Measurements from ENCODE around the gene HNRNPF. TPM values are rescaled to one million over a fixed set of nuclear protein-coding genes. Genes with fewer than 3 reads are reported as not detected.

Gene HNRNPF
- total RNA-seq, 1 experiment from 2014 or later: 423 TPM

GRCh38 chr10:43407576-43408330, 1.2 kb downstream of the HNRNPF start:
- no TSS peak for BruUV-seq (replicated peaks)

GRCh38 chr10:43407148-43407575, 1.8 kb downstream of the HNRNPF start:
- CTCF ChIA-PET: interaction anchor here (1.0 kb wide), 2 partner anchors 14 to 21 kb away, joined by 3 to 6 read pairs; no protein-coding TSS in a partner anchor
- H3K27ac Mint-ChIP-seq (ENCODE audit: unreplicated experiment): peak overlapping the region; percentile 94
- TF ChIP-seq CTCF (IDR thresholded peaks at IDR 0.05; ENCODE audit: insufficient read depth in 1 of 2, low read depth in 1 of 2, low read length in 1 of 2, severe bottlenecking in 1 of 2, unreplicated experiment in 1 of 2): no peak
- Histone ChIP-seq H3K36me3 (ENCODE audit: control insufficient read depth, insufficient read depth, low read length) (no peaks in the 10 kb centered on the region), H3K4me1 (peaks cover 44% of the 10 kb centered on the region), H3K9me3 (no peaks in the 10 kb centered on the region), H3K27me3 (replicated peaks; ENCODE audit: control insufficient read depth, insufficient read depth, low read length) (no peaks in the 10 kb centered on the region), H3K4me3 (ENCODE audit: low read depth, low read length) (peak overlapping the region; percentile 70)
- H3K27me3 Mint-ChIP-seq (ENCODE audit: insufficient read depth, unreplicated experiment): no peaks in the 10 kb centered on the region
- H3K36me3 Mint-ChIP-seq (ENCODE audit: insufficient read depth, unreplicated experiment): peaks cover 74% of the 10 kb centered on the region
- intact Hi-C loops (cut with micrococcal nuclease; ENCODE audit: unreplicated experiment): loop anchor here (1.0 kb wide), 2 partner anchors 11 to 45 kb away; no protein-coding TSS in a partner anchor
- H3K9me3 Mint-ChIP-seq (ENCODE audit: unreplicated experiment): no peaks in the 10 kb centered on the region
- peak; percentile 67 to 83 for DNase-seq
- BruUV-seq (replicated peaks): TSS peak; percentile 24
- peaks cover 37% of the 10 kb centered on the region for H3K4me1 Mint-ChIP-seq (ENCODE audit: low read depth, unreplicated experiment)
- peak overlapping the region; percentile 81 for H3K4me3 Mint-ChIP-seq (ENCODE audit: unreplicated experiment)
- POLR2A ChIA-PET: interaction anchor here (1.0 to 3.4 kb wide), 4 partner anchors 8 to 30 kb away, joined by 4 to 81 read pairs (median 10); partner anchors contain the start of gene ZNF487

More at GRCh38 chr10:43407576-43408330, 1.2 kb downstream of the HNRNPF start:
- intact Hi-C loops (cut with micrococcal nuclease; ENCODE audit: unreplicated experiment): loop anchor here (1.0 kb wide), 3 partner anchors 11 to 55 kb away; no protein-coding TSS in a partner anchor
- Mint-ChIP-seq H3K4me1 (ENCODE audit: low read depth, unreplicated experiment) (peaks cover 32% of the 10 kb centered on the region), H3K36me3 (ENCODE audit: insufficient read depth, unreplicated experiment) (peaks cover 68% of the 10 kb centered on the region), H3K27ac (ENCODE audit: unreplicated experiment) (peak overlapping the region; percentile 94), H3K4me3 (ENCODE audit: unreplicated experiment) (peak overlapping the region; percentile 81), H3K27me3 (ENCODE audit: insufficient read depth, unreplicated experiment) (no peaks in the 10 kb centered on the region), H3K9me3 (ENCODE audit: unreplicated experiment) (no peaks in the 10 kb centered on the region)
- Histone ChIP-seq H3K4me3 (ENCODE audit: low read depth, low read length) (peak overlapping the region; percentile 70), H3K9me3 (no peaks in the 10 kb centered on the region), H3K4me1 (peaks cover 40% of the 10 kb centered on the region), H3K27me3 (replicated peaks; ENCODE audit: control insufficient read depth, insufficient read depth, low read length) (no peaks in the 10 kb centered on the region), H3K36me3 (ENCODE audit: control insufficient read depth, insufficient read depth, low read length) (no peaks in the 10 kb centered on the region)
- DNase-seq: peak; percentile 94 to 95
- TF ChIP-seq CTCF (IDR thresholded peaks at IDR 0.05; ENCODE audit: insufficient read depth in 1 of 2, low read depth in 1 of 2, low read length in 1 of 2, severe bottlenecking in 1 of 2, unreplicated experiment in 1 of 2): peak; percentile 54 to 73
- POLR2A ChIA-PET: interaction anchor here (0.6 to 3.4 kb wide), 7 partner anchors 8 to 166 kb away, joined by 3 to 81 read pairs (median 8); partner anchors contain the start of gene ZNF487
- CTCF ChIA-PET: interaction anchor here (0.6 to 1.0 kb wide), 3 partner anchors 13 to 763 kb away, joined by 3 to 6 read pairs (median 5); no protein-coding TSS in a partner anchor

GRCh38 chr10:43404704-43405084, 4.3 kb downstream of the HNRNPF start:
- Mint-ChIP-seq H3K4me1 (ENCODE audit: low read depth, unreplicated experiment) (peaks cover 30% of the 10 kb centered on the region), H3K9me3 (ENCODE audit: unreplicated experiment) (no peaks in the 10 kb centered on the region), H3K27ac (ENCODE audit: unreplicated experiment) (peak overlapping the region; percentile 58), H3K36me3 (ENCODE audit: insufficient read depth, unreplicated experiment) (peaks cover 95% of the 10 kb centered on the region), H3K4me3 (ENCODE audit: unreplicated experiment) (peak overlapping the region; percentile 65), H3K27me3 (ENCODE audit: insufficient read depth, unreplicated experiment) (no peaks in the 10 kb centered on the region)
- no peak for DNase-seq
- POLR2A ChIA-PET: interaction anchor here (0.6 kb wide), 1 partner anchor 40 kb away, joined by 4 read pairs; no protein-coding TSS in a partner anchor
- H3K4me3 ChIP-seq (ENCODE audit: low read depth, low read length): no peak overlapping the region
- BruUV-seq (replicated peaks): no TSS peak
- peaks cover 59% of the 10 kb centered on the region for H3K4me1 ChIP-seq
- intact Hi-C loops (cut with micrococcal nuclease; ENCODE audit: unreplicated experiment): no loop called here
- no peak for TF ChIP-seq CTCF (IDR thresholded peaks at IDR 0.05; ENCODE audit: insufficient read depth in 1 of 2, low read depth in 1 of 2, low read length in 1 of 2, severe bottlenecking in 1 of 2, unreplicated experiment in 1 of 2)
- no peaks in the 10 kb centered on the region for H3K27me3 ChIP-seq (replicated peaks; ENCODE audit: control insufficient read depth, insufficient read depth, low read length)
- H3K36me3 ChIP-seq (ENCODE audit: control insufficient read depth, insufficient read depth, low read length): 0 out of 2 replicates have a peak, but pooled peaks cover 1% of the 10 kb centered on the region
- CTCF ChIA-PET: no interaction called here
- no peaks in the 10 kb centered on the region for H3K9me3 ChIP-seq
